Erythroblast (primary cell): ENCODE measurements around the gene ARSI.

Source experiments
- GATA1 ChIP-seq: IDR thresholded peaks from 2 replicates; pipeline ENCODE4 v1.6.1; 2011; ENCODE audit warnings: low read depth, mild to moderate bottlenecking, control low read depth, low read length, moderate library complexity
- POLR2A ChIP-seq: IDR thresholded peaks from 2 replicates; pipeline ENCODE4 v1.6.1; 2011; ENCODE audit warnings: mild to moderate bottlenecking, low read length

DNA sequence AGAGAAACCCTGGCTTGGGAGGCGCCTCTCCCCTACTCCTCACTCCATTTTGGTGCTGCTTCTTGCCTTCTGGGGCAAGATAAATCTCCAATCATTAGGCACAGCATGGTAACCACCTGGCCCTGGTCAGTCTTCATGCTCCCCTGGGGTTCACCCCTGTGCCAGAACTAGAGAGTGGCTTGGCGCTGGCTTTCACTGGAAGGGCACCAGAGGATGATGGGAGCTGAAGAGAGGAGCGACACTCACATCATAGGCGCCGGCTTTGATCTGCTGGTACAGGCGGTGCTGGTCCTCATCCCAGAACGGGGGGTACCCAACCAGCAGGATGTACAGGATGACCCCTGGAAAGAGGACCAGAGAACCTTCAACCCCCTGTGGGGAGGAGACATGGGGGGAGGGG is 51.2 kb downstream of the ARSI start:
- TF ChIP-seq POLR2A = no peak
- no peak for TF ChIP-seq GATA1
